ENCODE measurements around the gene LRRC43. TPM values are rescaled to one million over a fixed set of nuclear protein-coding genes. Genes with fewer than 3 reads are reported as not detected.

Gene LRRC43
- total RNA-seq, 4 donors from 2014 or later = 0.84 to 1.6 (median 1.1) TPM; not detected in 1

- ATAC-seq (ENCODE audit: low FRiP score) (no peak), DNase-seq (ENCODE audit: low spot score) (no peak)
- TF ChIP-seq CTCF (IDR thresholded peaks at IDR 0.05) = no peak
These were observed 67.6 kb downstream of the LRRC43 start for GRCh38 chr12:122250536-122250935.

Small RNA genes within 50 kb of the gene (small RNA-seq; reads per million reads assigned to genes)
- not detected for gene DIABLO

Other genes with a start within 250 kb of the LRRC43 start
- 1 to 10 TPM; 2.8 to 4.9 (median 3.4) TPM for gene BCL7A, start 161.2 kb upstream of the LRRC43 start, total RNA-seq
- 10 to 100 TPM; 17.4 to 49.6 (median 32.6) TPM for gene MLXIP, start 104.4 kb upstream of the LRRC43 start, total RNA-seq
- not detected for gene IL31, start 8.9 kb upstream of the LRRC43 start, total RNA-seq
- gene B3GNT4, start 20.6 kb downstream of the LRRC43 start, total RNA-seq = under 1 TPM in 2 of 4 donors, not detected in 2; 0.24 to 0.37 TPM
- 10 to 100 TPM; 40.7 to 54.3 (median 48.7) TPM for gene DIABLO, start 42.9 kb downstream of the LRRC43 start, total RNA-seq
- gene VPS33A, start 83.4 kb downstream of the LRRC43 start, total RNA-seq = 10 to 100 TPM in 3 of 4 donors, 1 to 10 TPM in 1; 8.7 to 17.7 (median 11.0) TPM
- gene CLIP1, start 239.5 kb downstream of the LRRC43 start, total RNA-seq = 100 to 1,000 TPM in 1 of 4 donors, 10 to 100 TPM in 3; 72.8 to 189 (median 91.7) TPM